Middle frontal gyrus (tissue), 1 donor: ENCODE data around the gene KRTAP5-11.
"Not testable (repeated sequence)": the region's sequence is repeated elsewhere in the genome, so short reads cannot be mapped to it uniquely, and the experiment has no call there.

Experiments used
- DNase-seq: peaks from one replicate; pipeline ENCODE4 v3.0.0-alpha.2; 2015; ENCODE audit warnings: low spot score; ENCODE audit errors: extremely low spot score

KRTAP5-11 gene, protein sequence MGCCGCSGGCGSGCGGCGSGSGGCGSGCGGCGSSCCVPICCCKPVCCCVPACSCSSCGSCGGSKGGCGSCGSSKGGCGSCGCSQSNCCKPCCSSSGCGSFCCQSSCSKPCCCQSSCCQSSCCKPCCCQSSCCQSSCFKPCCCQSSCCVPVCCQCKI

DNA sequence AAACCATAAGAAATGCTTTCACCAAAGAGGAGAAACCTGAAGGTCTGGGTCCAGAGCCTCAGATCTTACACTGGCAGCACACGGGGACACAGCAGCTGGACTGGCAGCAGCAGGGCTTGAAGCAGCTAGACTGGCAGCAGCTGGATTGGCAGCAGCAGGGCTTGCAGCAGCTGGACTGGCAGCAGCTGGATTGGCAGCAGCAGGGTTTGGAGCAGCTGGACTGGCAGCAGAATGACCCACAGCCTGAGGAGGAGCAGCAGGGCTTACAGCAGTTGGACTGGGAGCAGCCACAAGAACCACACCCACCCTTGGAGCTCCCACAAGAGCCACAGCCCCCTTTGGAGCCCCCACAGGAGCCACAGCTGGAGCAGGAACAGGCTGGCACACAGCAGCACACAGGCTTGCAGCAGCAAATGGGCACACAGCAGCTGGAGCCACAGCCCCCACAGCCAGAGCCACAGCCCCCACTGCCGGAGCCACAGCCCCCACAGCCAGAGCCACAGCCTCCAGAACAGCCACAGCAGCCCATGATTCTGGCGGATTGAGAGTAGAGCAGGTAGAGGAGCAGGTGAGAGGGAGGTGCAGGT is at the start of gene KRTAP5-11:
Gene KRTAP5-11, minus strand, starts transcription at position 567 of the 587 bp plus-strand sequence. Its CDS starts 38 bp downstream, at position 529.
- DNase-seq: no peak

DNA sequence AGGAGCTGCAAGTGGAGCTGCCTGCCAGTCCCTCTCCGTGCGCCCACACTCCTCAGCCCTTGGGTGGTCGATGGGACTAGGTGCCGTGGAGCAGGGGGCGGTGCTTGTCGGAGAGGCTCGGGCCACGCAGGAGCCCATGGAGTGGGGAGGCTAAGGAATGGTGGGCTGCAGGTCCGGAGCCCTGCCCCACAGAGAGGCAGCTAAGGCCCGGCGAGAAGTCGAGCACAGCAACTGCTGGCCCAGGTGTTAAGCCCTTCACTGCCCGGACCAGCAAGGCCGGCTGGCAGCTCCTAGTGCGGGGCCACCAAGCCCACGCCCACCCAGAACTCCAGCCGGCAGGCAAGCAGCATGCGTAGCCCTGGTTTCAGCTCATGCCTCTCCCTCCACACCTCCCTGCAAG is 48.9 kb upstream of the KRTAP5-11 start:
- DNase-seq: not testable (repeated sequence)

DNA sequence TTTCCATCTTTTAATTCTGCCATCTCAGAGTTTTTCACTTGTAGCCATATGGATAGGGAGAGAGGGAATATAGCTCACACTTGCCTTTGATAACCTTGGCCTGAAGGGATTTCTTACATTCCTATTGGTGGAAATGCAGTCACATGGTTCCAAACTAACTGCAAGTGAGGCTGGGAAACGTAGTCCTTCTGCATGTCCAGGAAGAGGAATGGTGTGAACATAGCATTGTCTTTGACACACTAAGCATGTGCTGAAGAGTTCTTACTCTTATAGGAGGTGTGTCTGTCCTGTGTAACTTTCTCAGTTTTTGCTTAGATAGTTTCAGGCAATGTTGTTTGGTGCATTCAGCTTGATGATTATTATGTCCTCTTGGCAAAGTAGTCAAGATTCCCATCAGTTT is 47.4 kb upstream of the KRTAP5-11 start:
- DNase-seq: not testable (repeated sequence)

DNA sequence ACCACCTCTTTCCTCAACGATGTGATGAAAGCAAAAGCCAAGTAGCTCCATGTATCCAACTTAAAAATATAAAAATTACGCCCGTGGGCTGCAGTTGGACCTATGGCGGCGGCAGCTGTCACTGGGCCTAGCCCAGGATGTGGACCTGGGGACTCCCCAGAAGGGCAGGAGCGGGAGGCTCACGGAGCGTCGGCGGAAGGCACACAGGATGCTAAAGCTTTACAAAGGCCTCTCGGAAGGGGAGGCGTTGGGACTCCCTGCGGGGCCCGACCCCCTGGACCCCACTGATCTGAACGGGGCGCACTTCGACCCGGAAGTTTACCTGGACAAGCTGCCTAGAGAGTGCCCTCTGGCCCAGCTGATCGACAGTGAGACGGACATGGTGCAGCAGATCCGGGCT is 46.3 kb upstream of the KRTAP5-11 start:
- DNase-seq: not testable (repeated sequence)

DNA sequence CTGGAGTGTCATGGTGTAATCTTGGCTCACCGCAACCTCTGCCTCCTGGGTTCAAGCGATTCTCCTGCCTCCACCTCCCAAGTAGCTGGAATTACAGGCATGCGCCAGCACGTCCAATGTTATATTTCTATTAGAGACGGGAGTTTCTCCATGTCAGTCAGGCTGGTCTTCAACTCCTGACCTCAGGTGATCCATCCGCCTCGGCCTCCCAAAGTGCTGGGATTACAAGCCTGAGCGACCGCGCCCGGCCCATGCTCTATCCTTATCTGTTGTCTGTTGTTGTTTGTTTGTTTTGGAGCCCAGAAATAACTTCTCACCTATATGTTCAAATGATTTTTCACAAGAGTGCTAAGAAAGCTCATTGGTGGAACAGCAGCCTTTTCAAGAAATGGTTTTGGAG is 40.6 kb upstream of the KRTAP5-11 start:
- not testable (repeated sequence) for DNase-seq

DNA sequence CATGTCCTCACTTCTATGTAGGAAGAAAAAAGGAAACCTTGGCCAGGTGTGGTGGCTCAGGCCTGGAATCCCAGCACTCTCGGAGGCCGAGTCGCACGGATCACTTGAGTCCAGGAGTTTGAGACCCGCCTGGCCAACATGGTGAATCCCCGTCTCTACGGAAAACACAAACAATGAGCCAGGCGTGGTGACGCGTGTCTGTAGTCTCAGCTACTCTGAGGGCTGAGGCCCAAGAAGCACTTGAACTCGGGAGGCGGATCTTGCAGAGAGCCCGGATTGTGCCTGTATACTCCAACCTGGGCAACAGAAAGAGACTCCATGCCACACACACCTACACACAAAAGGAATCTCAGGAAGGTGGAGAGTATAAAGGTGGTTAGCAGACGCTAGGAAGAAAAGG is 39.9 kb upstream of the KRTAP5-11 start:
- not testable (repeated sequence) for DNase-seq

DNA sequence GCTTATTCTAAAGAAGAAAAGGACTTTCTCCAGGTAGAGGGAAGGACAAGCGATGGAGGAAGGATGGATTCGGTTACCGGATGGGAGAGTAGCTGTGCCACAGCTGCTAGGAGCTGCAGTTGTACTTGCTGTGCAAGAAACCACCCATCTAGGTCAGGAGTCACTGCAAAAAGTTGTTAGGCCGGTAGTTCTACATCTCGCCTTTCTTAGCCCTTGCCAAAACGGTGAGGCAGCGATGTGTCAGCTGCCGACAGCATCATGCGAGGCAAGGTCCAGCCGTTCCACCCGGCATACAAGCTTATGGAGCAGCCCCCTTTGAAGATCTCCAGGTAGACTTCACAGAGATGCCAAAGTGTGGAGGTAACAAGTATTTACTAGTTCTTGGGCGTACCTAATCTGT is 32.3 kb upstream of the KRTAP5-11 start:
- not testable (repeated sequence) for DNase-seq

DNA sequence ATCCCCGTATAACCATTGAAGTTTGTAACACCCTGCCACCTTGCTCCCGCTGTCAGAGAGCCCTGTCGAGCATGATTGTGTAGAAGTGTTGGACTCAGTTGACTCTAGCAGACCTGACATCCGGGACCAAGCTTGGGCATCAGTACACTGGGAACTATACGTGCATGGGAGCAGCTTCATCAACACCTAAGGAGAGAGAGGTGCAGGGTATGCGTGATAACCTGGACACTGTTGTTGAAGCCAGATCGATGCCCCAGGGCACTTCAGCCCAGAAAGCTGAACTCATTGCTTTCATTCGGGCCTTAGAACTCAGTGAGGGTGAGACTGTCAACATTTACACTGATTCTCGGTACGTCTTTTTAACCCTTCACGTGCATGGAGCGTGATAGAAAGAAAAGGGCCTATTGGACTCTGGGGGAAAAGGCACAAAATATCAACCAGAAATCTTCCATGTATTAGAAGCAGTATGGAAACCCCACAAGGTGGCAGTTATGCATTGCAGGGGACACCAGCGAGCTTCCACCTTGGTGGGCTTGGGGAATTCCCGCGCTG is 31.8 kb upstream of the KRTAP5-11 start:
- DNase-seq: not testable (repeated sequence)

DNA sequence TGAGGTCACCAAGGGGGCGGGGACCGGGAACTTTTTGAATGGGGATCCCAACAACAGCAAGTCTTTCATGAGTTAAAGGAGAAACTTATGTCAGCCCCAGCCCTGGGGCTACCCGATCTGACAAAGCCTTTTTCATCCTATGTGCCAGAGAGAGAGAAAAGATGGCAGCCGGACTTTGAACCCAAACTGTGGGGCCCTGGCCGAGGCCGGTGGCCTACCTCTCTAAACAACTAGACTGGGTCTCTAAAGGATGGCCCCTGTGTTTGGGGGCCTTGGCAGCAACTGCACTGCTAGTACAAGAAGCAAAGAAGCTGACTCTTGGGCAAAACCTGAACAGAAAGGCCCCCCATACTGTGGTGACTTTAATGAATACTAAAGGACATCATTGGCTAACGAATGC is 31.3 kb upstream of the KRTAP5-11 start:
- DNase-seq: not testable (repeated sequence)

DNA sequence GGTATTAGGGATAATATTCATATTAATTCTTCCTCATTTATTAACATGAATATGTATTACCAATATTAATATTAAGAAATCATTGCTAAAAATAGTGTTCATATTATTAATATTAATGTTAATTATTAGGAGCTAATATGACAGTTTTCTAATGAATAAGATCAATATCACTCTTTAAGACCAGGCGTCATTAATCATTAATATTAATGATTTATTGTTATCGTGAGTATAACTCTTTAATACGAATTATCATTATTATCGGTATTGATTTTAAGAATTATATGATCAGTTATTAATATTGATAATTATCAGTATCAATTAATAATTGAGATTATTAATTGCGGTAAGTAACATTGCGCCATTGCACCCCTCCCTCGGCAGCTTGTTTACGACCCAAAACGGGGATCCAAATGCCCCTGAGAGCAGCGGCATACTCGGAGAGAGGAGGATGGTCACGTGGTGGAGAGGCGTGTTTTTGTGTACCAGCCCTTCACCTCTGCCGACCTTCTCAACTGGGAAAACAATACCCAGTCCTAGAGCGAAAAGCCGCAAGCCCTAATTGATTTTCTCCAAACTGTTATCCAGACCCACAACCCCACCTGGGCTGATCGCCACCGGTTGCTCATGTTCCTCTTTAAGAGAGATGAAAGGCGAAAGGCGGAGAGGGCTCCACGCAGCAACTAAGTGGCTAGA is 28.7 kb upstream of the KRTAP5-11 start:
- not testable (repeated sequence) for DNase-seq

DNA sequence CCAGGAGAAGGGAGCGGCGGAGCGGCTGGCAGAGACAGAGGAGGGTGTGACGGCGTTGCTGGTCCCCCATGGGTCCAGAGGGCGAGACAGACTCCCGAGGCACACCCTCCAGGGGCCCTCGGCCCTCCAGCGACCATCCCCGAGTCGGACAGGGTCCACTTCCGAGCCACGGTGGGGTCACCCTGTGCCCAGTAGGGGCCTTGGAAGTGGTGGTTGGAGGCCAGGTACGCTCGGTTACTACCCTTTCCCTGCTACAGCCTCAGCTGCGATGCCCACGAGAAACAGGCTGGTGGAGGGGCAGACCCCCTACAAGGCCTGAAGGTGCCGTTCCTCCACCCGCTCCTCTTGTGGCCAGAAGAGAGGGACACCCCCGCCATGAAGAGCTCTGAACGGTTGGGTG is 25.6 kb upstream of the KRTAP5-11 start:
- not testable (repeated sequence) for DNase-seq

DNA sequence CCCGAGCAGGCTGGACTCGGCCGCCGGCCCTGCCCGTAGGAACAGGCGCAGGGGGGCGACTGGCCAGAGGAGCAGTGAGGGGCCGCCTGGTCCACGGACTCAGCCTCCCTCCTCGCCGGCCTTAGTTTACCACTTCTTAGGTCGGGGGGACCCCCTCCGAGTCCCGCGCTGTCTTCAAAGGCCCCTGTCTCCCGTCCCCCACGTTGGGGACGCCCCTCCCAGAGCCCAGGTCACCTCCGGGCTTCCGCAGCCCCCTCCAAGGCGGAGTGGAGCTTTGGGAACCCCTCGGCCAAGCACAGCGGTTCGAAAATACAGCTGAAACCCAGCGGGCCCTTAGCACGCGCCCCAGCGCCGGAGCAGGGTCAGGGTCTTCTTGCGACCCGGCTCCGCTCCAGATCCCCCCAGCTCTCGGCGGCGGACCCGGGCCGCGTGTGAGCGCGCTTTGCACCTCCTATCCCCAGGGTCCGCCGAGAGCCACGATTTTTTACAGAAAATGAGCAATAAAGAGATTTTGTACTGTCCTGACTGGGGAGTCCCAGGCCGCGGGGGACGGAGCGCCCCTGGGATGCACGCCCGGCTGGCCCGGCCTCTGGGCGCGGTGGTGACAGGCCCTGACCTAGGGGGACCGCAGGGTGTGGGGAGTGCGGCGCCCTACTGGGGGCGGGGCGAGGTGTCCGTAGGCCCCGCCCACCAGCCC is 25.0 kb upstream of the KRTAP5-11 start:
- not testable (repeated sequence) for DNase-seq

DNA sequence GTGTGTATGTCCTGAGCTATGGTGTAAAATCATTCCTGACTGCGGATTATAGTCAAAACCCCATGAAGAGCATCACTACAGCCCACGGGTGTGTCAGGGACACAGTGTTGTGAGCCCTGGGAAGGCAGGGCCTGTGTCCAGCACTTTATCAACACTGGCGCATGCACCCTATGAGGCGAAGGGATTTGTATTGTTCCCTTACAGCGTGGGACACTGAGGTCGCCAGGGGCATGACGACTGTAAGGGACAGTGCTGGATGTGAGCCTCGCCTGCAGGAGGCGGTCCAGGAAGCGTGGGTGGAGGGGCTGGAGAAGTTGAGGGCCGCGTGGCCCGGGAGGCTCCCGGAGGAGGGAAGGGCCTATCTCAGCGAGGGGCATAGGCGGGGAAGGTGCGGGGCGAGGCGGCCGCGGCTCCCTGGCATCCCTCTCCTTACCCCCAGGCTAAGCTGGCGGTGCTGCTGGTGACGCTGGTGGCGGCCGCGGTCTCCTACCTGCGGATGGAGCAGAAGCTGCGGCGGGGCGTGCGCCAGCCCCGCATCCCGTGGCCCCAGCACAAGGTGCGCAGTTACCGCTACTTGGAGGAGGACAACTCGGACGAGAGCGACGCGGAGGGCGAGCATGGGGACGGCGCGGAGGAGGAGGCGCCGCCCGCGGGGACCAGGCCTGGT is 24.3 kb upstream of the KRTAP5-11 start:
- not testable (repeated sequence) for DNase-seq

DNA sequence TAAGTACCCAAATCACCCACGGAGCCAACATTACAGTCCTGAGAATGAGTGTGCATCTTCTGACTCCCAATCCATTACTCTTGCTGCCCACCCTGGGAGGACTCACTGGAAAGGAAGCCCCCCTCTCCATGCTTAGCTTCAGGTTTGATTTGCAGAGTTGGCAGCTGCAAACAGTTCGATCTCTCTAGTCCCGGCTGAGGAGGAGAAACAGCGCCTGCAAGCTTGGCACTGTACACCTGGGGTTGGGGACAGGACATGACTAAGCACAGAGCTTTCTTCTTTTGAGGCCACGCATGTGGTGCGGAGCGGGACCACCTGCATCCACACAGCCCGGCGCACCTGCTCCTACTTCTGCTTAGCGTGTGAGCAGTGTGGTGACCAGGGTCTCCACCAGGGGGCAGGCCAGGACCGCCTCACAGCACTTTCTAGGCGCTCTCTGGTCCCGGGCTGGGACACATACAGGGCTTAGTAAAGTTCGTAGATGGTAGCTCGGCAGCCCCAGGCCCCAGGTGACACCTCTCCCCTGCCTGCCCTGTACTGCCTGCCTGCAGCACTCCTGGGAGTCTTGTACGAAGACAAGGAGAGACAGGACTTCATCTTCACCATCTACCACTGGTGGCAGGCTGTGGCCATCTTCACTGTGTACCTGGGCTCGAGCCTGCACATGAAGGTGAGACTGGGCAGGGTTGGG is 22.3 kb upstream of the KRTAP5-11 start:
- DNase-seq: not testable (repeated sequence)

DNA sequence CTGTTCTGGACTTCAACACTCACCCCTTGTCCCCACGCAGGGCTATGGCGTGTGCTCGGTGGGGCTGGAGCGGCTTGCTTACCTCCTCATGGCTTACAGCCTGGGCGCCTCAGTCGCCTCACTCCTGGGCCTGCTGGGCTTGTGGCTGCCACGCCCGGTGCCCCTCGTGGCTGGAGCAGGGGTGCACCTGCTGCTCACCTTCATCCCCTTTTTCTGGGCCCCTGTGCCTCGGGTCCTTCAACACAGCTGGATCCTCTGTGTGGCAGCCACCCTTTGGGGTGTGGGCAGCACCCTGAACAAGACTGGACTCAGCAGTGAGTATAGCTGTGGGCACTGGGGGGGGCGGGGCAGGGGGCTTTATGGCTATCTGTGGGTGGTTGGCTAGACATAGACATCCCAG is 20.5 kb upstream of the KRTAP5-11 start:
- DNase-seq: not testable (repeated sequence)

DNA sequence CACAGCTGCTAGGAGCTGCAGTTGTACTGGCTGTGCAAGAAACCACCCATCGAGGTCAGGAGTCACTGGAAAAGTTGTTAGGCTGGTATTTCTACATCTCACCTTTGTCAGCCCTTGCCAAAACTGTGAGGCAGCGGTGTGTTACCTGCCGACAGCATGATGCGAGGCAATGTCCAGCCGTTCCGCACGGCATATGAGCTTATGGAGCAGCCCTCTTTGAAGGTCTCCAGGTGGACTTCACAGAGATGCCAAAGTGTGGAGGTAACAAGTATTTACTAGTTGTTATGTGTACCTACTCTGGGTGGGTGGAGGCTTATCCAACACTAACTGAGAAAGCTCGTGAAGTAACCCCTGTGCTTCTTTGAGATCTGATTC is 6.9 kb upstream of the KRTAP5-11 start:
- not testable (repeated sequence) for DNase-seq

DNA sequence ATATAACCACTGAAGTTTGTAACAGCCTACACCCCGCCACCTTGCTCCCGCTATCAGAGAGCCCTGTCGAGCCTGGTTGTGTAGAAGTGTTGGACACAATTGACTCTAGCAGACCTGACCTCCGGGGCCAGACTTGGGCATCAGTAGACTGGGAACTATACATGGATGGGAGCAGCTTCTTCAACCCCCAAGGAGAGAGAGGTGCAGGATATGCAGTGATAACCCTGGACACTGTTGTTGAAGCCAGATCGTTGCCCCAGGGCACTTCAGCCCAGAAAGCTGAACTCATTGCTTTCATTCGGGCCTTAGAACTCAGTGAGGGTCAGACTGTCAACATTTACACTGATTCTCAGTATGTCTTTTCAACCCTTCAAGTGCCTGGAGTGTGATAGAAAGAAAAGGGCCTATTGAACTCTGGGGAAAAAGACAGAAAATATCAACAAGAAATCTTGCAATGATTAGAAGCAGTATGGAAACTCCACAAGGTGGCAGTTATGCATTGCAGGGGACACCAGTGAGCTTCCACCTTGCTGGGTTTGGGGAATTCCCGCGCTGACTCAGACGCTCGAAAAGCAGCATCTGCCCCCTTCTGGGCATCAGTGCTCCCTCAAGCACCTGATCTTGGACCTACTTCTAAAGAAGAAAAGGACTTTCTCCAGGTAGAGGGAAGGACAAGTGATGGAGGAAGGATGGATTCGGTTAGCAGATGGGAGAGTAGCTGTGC is 6.3 kb upstream of the KRTAP5-11 start:
- DNase-seq: not testable (repeated sequence)

DNA sequence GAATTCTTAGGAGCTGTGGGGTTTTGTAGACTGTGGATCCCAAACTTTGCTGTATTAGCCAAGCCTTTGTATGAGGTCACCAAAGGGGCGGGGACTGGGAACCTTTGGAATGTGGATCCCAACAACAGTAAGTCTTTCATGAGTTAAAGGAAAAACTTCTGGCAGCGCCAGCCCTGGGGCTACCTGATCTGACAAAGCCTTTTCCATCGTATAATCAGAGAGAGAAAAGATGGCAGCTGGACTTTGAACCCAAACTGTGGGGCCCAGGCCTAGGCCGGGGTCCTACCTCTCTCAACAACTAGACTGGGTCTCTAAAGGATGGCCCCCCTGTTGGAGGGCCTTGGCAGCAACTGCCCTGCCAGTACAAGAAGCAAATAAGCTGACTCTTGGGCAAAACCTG is 5.6 kb upstream of the KRTAP5-11 start:
- not testable (repeated sequence) for DNase-seq

DNA sequence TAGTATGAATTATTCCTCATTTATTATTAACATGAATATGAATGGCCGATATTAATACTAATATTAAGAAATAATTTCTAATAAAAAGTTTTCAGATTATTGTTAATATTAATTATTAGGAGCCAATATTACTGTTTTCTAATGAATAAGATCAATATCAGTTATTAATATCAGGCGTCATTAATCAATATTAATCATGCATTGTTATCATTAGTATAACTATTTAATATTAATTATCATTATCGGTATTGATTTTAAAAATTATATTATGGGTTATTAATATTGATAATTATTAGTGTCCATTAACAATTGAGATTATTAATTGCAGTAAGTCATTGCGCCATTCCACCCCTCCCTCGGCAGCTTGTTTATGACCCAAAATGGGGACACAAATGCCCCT is 3.0 kb upstream of the KRTAP5-11 start:
- not testable (repeated sequence) for DNase-seq

DNA sequence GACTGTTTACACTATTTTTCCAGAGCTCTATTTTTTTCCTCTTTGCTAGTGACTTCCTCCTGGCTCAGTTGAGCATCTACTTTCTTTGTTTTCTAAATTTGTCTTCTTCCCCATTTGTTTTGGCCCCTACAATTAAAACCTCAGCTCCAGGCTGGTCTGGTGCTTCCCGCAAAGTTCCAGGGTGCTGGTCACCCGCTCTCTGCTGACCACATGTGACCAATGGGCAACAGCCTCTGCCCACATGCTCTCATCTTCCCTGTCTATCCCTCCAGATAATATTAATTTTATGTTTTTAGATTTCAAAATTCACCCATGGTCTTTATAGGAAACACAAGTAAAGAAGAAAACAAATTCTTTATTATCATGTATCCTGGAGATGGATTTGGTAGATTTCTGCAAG is 294 bp upstream of the KRTAP5-11 start:
- not testable (repeated sequence) for DNase-seq
